ENCODE data around the gene CAPN14. TPM values are rescaled to one million over a fixed set of nuclear protein-coding genes. Genes with fewer than 3 reads are reported as not detected.
A peak's percentile ranks its signal among the peaks of the same experiment; 100 is the strongest.

Gene CAPN14
- total RNA-seq, 1 donor from 2014 or later: 0.47 TPM

- peaks cover 21% of the 10 kb centered on the region for H3K4me1 Mint-ChIP-seq
- no peaks in the 10 kb centered on the region for H3K27me3 Mint-ChIP-seq (ENCODE audit: low read depth)
- H3K36me3 Mint-ChIP-seq (ENCODE audit: low read depth): peaks cover 3% of the 10 kb centered on the region
- no peak for DNase-seq (ENCODE audit: low read depth, low spot score)
- H3K9me3 Mint-ChIP-seq: no peaks in the 10 kb centered on the region
- no peak overlapping the region for H3K4me3 Mint-ChIP-seq
- H3K27ac Mint-ChIP-seq (ENCODE audit: unreplicated experiment): no peak overlapping the region
- no peak for TF ChIP-seq CTCF (conservative IDR thresholded peaks at IDR 0.05)
These were observed 23.4 kb upstream of the CAPN14 start for GRCh38 chr2:31240381-31241365.

GRCh38 chr2:31239593-31240177 lies 22.4 kb upstream of the CAPN14 start:
- Mint-ChIP-seq H3K4me3 (no peak overlapping the region), H3K36me3 (ENCODE audit: low read depth) (peaks cover 3% of the 10 kb centered on the region), H3K9me3 (no peaks in the 10 kb centered on the region), H3K27me3 (ENCODE audit: low read depth) (no peaks in the 10 kb centered on the region), H3K4me1 (peaks cover 31% of the 10 kb centered on the region), H3K27ac (ENCODE audit: unreplicated experiment) (no peak overlapping the region)
- DNase-seq (ENCODE audit: low read depth, low spot score): no peak
- no peak for TF ChIP-seq CTCF (conservative IDR thresholded peaks at IDR 0.05)

- H3K4me1 Mint-ChIP-seq: peaks cover 31% of the 10 kb centered on the region
These were observed 21.7 kb upstream of the CAPN14 start for GRCh38 chr2:31238906-31239592.

GRCh38 chr2:31238126-31238905 lies 21.0 kb upstream of the CAPN14 start:
- peak overlapping the region; percentile 74 for H3K4me3 Mint-ChIP-seq
- peak overlapping the region; percentile 52 for H3K27ac Mint-ChIP-seq (ENCODE audit: unreplicated experiment)
- H3K36me3 Mint-ChIP-seq (ENCODE audit: low read depth): no peaks in the 10 kb centered on the region
- H3K9me3 Mint-ChIP-seq: no peaks in the 10 kb centered on the region
- DNase-seq (ENCODE audit: low read depth, low spot score): no peak
- peaks cover 36% of the 10 kb centered on the region for H3K4me1 Mint-ChIP-seq
- no peak for TF ChIP-seq CTCF (conservative IDR thresholded peaks at IDR 0.05)
- H3K27me3 Mint-ChIP-seq (ENCODE audit: low read depth): no peaks in the 10 kb centered on the region

More at GRCh38 chr2:31238906-31239592, 21.7 kb upstream of the CAPN14 start:
- no peak for TF ChIP-seq CTCF (conservative IDR thresholded peaks at IDR 0.05)
- no peaks in the 10 kb centered on the region for H3K27me3 Mint-ChIP-seq (ENCODE audit: low read depth)
- H3K9me3 Mint-ChIP-seq: no peaks in the 10 kb centered on the region
- peak overlapping the region; percentile 38 for H3K4me3 Mint-ChIP-seq
- H3K27ac Mint-ChIP-seq (ENCODE audit: unreplicated experiment): no peak overlapping the region
- peaks cover under 1% of the 10 kb centered on the region for H3K36me3 Mint-ChIP-seq (ENCODE audit: low read depth)
- no peak for DNase-seq (ENCODE audit: low read depth, low spot score)
